Posterior vena cava (tissue), 2 donors: Measurements from ENCODE around the gene RUNX1. TPM values are rescaled to one million over a fixed set of nuclear protein-coding genes. Genes with fewer than 3 reads are reported as not detected.

Source experiments
- DNase-seq: peaks from one replicate; pipeline ENCODE4 v3.0.0-alpha.2; 2020; ENCODE audit warnings: low spot score
- intact Hi-C, 2 donors: fragments of 100-400 bp; cut with DNase I; formaldehyde crosslinking; loops; one replicate each; pipeline versions ENCODE4 v1.14.1 to v1.14.2; 2022 to 2023
- total RNA-seq, 2 donors: library from RNA; stranded (reverse); fragmentation: NEBNext Ultra II Directional; extraction: Animal tissue kit (Norgen Biotek cat#: 25700); gene quantifications; one replicate each; pipeline ENCODE4 v1.2.1, GENCODE V29; 2021
- donor health status: DM: yes; HTN: yes; CAD: no.
- donor health status: DM: yes; HTN: yes; CAD: no.

The RUNX1 gene
- total RNA-seq, 2 donors from 2014 or later: 39.6 to 59.3 TPM

DNA sequence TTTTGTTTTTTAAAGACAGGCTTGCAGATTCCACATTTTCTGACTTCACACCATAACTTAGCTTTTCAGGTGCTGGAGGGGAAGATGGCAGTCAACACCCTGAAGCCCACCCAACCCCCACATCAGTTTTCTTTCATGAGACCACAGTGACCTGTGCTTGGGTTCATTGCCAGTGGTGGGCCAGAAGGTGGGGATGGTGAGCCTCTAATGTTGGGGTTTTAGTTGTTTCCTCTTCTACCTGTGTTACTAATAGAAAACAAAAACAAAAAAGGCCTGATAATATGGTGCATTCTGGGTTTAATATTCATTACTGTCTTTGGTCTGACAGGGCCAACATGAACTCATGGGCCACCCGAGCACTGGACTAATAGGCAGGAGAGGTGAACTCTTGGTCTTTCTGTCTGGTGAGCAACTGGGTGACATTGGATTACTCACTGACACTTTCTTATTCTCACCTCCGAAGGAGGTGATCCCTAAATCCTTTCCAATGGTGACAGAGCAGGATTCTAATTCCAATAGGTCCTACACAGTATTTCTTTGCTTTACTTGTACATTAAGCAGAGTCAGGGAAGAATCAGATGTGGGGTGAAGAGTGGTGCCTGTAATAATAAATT lies 247.5 kb downstream of the RUNX1 start:
- intact Hi-C loops: no loop called here
- DNase-seq: no peak

DNA sequence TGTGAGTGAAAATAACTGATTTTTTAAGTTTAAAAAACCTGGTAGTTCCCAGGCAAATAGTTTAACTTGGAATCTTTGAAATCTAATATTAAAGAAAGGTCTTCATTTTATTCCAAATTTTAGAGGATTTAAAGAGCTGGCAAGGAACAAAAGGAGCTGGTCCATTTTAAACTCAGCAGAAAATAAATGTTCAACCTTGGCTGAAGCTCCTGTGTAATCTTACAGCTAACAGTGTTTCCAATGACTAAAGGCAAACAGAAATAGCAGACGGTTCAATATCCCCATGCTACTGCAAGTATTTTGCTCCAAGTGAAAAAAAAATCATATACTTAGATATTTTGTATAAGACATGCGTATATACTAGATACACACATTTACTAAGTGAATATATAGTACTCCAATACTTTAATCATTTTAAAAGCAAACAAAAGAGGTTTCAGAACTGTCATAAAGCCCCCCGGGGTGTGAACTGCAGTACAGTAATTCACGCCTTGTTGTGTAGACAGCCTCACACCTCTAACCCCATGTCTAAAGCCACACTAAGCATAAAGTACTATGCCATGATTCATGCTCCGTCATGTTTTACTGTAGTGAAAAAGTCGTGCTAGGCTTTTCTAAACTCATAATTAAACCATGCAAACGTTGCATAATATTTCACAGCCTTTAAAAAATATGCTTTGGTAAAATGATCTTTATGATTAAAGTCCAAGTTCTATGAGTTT lies 248.1 kb downstream of the RUNX1 start:
- intact Hi-C loops: no loop called here
- no peak for DNase-seq

DNA sequence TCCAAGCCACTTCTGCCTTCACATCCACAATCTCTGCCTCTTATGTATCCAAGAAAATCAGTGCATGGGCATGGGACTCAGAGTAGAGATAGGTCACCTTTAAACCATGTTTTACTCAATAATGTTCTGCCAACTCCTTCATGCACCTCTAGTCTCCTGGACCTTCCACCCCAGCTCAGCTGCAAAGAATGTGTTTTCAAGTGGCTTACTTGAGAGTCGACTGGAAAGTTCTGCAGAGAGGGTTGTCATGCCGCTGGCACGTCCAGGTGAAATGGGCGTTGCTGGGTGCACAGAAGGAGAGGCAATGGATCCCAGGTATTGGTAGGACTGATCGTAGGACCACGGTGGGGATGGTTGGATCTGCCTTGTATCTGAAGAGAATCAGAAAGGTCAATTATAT lies 250.0 kb downstream of the RUNX1 start:
- intact Hi-C loops: no loop called here

DNA sequence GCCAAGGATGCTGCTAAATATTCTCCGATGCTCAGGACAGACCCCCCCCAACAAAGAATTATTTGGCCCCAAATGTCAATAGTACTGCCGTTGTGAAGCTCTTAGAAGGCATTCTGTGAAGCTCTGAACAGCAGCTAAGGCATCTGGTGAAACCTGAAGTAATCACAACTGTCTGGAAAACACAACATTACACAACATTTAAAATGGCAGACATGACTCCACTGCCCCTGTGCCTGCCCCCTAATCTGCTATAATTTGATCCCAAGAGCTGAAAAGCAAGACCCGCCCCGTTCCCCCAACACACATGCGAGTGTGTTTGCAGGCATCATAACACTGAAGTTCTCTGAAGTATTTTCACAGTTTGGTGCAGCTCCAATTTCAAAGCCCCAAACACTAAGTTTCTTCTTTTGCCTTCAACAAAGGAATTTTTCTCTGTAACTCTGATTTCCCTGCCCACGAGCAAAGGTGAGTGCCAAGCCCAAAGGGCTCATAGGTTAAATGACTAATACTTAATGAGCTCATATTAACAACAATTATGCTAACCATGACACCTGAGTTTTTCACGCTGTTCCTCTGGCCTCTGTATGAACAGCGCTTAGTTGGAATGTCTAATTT lies 251.1 kb downstream of the RUNX1 start:
- DNase-seq: no peak
- intact Hi-C loops: no loop called here

More for the DNA sequence above, 250.0 kb downstream of the RUNX1 start:
- no peak for DNase-seq

DNA sequence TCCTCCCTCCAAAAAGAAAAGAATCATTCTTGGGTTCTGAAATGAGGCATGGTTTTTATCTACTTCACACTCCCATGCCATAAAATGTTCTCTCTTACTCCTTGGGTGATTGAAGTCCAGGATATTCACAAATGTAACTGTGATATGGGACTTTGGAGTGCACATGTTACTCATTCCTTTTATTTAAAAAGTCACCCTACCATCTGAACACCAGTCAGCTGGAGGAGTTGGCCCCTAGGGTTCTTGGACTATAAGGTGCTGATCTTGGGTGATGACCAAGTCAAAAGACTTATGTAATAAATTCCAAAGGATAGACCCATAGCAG lies 251.9 kb downstream of the RUNX1 start:
- DNase-seq: no peak
- intact Hi-C loops: no loop called here

DNA sequence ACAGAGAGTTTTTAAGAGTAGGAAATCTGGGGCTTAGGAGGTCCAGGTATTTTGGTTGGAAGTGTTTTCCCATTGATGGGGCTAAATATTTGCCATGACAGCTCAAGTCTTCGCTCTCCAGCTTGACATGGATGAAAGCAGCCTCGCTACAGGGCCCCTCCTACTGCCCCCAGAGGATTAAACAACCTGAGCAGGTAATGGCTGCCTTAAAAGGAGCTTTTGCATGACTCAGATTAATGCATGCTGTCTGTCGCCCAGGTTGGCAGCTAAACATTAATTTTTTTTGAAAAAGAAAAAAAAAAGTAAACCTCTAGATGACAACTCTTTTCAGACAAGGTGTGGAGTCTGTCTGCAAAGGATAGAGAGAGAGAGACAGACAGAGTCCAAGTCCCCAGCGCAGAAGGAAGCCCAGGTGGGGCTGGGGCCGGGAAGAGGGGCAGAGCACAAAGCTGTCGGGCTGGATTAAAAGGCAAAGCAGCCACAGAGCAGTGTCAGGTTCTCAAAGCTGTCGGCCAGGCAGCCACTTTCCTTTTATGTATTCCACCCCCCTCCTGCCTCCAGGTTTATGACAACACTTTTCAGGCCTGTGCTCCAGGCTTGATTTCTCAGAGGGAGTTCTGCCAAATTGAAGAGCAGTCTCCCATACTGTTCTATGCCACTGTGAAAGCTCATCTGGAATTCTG lies 252.4 kb downstream of the RUNX1 start:
- intact Hi-C loops: no loop called here
- no peak for DNase-seq

DNA sequence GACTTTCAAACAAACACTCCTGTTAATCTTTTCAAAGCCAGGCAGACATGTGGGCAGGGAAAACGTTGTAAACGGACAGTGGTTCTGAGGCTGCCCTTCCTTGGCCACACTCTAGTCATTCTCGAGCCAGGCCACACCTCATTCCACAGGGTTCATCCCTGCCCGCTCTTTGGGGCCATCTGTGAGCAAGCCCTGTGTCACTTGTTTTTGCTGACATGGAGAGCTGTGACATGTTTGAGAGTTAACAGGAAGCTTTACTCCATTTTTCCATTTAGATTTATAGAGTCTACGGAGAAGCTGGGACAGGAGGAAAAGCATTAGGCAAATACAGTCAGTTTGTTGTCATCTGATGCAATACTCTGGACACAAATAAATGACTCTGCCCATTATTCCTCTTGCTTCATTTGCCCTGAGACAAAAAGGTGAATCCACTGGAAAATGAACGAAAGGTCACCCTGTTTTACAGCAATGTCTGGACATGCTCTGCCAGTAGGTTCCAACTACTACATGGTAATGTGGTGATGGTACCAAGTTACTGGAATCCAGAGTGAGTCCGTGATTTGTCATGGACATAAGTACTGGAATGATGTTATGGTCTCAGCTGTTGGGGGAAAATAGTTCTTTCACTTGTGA lies 253.4 kb downstream of the RUNX1 start:
- no peak for DNase-seq
- intact Hi-C loops: no loop called here

DNA sequence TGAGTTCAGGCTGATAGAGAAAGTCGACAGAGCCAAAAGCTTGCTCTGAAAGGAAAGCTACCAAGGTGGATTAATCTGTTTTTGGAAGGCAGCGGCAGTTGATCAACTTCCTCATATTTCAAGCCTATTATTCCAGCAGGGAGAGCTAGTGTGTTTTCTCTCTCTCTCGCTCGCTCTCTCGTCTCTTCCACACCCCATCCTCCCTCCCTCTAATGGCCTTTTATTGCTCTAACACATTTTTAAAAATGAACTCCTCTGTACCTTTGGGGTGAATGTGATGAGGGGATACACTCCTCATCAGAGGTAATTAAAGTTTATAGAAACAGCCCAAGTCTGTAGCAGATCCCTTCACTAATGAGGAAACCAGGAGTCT lies 253.9 kb downstream of the RUNX1 start:
- intact Hi-C loops: no loop called here

DNA sequence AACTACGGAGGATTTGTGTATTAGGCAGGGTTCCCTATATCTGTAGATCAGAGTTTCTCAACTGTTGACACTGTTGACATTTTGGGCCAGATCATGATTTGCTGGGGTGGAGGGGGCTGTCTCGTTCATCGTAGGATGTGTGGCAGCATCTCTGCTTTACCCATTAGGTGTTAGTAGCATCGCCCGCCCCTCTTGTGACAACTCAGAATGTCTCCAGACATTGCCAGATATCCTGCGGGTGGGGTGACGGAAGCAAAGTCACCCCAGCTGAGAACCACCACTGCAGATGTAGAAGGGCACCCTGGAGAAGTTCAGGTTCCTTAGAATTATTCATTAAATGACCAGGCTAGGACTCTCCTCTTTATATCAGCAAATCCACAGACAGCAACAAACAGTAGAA lies 254.4 kb downstream of the RUNX1 start:
- intact Hi-C loops: no loop called here
- no peak for DNase-seq

More for the DNA sequence above, 253.9 kb downstream of the RUNX1 start:
- no peak for DNase-seq

DNA sequence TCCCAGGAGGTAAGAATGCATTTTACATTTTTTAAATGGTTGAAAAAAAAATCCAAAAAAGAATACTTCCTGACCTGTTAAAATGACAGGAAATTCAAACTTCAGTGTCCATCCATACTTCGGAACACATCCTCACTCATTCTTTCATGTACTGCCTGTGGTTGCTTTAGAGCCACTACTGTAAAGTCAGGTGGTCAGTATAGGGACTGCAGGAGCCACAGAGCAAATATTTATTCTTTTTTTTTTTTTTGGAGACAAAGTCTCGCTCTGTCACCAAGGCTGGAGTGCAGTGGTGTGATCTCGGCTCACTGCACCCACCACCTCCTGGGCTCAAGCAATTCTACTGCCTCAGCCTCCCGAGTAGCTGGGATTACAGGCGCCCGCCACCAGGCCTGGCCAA lies 255.6 kb downstream of the RUNX1 start:
- no peak for DNase-seq
- intact Hi-C loops: no loop called here

DNA sequence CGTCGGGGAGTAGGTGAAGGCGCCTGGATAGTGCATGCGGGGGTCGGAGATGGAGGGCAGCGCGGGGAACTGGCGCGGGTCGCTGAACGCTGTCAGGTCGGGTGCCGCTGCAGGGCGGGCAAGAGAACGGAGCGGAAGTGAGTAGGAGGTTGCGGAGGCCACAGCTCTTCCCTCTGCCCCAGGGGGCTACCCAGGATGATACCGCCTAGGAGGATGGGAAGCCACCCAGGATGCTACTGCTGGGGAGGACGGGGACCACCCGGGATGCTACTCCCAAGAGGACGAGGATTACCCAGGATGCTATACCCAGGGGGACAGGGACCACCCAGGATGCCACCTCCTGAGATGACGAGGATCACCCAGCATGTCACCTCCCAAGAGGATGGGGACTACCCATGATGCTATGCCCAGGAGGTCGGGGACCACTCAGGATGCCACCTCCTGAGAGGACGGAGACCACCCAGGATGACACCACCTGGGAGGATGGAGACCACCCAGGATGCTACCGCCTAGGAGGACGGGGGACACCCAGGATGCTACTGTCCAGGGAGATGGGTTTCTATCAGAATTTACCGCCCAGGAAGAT lies 256.5 kb downstream of the RUNX1 start:
- DNase-seq: no peak
- intact Hi-C loops: no loop called here

DNA sequence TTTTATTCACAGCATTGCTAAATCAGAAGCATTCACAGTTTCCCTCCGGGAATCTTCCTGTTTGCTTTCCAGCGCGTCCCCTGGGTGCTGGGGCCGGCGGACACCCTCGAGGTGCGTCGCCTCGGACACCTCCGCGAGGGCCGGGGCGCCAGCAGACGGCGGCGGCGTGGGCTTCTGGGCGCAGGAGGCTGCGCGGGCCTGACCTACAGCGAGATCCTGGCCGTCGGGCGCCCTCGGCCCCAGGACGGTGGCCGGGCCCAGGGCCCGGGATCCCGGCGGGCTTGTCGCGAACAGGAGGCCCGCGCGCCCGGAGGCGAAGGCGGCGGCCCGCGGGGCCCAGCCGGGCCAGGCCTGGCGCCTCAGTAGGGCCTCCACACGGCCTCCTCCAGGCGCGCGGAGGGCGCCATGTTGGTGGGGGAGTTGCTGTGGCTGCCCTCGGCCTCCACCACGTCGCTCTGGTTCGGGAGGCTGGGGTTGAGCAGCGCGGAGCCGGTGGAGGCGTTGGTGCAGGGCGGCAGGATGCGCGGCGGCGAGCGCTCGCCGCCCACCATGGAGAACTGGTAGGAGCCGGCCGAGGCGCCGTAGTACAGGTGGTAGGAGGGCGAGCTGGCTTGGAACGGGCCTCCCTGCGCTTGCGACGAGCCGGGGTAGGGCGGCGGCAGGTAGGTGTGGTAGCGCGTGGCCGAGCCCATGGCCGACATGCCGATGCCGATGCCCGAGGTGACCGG lies 257.2 kb downstream of the RUNX1 start:
- no peak for DNase-seq
- intact Hi-C loops: no loop called here

DNA sequence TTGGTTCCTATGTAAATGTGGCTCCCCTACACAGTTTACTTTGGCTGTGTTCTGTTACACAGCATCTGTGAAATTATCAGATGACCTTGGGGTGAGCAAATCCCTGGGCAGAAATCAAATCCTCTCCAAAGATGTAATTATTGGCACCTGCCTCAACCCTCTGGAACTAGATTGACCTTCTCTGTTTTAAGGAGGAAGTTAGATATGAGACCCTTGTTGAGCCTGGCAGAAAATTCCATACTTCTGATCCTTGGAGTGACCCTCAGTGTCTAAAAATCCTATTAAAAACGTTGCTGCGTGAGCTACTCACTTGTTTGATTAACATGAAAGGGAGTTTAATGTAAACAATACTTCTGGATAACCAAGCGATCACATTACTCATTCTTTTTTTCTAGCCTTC lies 258.3 kb downstream of the RUNX1 start:
- intact Hi-C loops: no loop called here
- DNase-seq: no peak

DNA sequence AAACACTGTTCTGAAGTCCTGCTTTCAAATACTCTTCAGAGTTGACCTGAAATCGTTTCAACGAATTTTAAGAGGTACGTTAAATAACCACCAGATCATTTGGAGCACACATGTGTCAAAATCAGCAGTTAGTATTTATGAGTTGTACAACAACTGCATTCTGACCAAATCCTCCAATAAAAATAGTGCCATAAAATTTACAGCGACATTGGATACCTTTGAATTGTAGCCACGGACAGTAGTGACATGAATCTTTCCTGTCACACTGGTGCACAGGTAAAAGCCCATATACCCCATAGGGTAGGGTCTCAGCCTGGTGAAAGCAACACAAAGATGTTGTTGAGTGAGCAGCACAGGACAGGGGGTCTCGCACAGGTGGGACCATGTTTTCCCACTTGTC lies 258.8 kb downstream of the RUNX1 start:
- intact Hi-C loops: no loop called here
- DNase-seq: no peak

DNA sequence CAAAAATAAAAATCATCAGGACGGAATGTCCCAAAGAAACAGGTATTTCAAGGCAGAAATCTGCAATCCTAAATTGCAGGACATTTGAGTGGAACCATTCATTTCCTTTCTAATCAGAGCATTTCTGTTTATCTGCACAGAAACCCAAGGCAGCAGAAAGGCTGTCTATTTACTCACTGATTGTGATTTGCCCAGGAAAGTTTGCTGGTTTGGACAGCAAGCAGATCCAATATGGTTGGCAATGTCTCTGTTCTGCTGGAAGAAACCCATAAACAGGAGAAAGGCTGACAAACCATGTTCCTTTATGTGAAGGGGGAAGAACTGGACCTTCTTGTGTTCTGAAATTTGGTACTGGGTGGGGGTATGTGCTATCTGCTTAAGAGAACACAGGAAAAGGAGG lies 260.2 kb downstream of the RUNX1 start:
- intact Hi-C loops: no loop called here
- DNase-seq: no peak

DNA sequence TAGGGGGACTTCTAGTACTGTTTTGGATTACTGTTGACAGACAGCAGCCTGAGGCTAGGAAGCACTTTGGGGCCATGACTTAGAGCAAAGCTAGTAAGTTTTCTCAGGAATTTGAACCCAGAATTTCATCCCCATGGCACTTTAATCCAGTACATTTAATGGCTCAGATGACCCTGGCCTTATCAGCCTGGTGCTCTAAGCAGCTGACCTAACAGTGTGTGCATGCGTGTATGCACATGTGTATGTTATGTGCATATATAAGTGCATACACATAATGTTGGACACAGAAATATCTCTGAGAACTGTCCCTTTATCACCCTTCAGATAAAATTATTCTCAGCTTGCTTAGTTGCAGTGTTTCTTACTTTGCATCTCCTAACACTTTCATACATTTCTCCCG lies 265.3 kb downstream of the RUNX1 start:
- intact Hi-C loops: no loop called here
- DNase-seq: no peak

DNA sequence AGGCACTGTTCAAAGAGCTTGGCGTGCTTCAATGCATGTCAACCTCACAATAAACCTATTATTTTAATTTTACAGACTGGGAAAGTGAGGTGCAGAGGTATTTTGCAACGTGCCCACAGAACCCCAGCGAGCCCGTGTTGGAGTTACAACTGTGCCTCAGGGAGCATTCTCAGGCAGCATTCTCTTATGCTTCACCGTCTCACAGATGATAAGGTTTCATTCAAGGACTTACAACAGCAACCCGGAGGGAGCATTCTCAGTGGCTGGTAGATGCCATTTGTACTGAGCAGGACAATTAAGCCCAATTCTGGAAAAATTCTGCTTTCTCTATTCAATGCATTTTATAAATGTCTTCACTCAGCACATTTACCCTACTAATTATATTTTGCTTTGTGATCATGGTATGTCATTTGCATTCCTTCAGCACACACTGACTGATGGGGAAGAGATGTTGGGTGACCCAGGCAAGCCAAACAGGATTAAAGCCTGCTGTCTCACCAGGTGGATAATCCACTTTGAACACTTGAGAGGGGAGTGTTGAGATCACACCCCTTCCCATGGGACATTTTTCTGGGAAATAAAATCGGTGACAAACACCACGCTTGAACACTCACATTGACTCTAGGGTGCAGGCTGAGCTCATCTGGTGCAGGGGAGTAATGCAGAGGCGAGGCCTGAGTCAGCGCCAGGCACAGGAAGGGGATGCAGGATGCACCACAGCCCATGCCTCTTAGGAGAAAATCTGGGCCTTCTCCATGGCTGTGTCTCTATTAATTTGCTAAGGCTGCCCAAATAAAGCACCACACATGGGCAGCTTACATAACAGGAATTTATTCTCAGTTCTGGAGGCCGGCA lies 266.4 kb downstream of the RUNX1 start:
- intact Hi-C loops: no loop called here

DNA sequence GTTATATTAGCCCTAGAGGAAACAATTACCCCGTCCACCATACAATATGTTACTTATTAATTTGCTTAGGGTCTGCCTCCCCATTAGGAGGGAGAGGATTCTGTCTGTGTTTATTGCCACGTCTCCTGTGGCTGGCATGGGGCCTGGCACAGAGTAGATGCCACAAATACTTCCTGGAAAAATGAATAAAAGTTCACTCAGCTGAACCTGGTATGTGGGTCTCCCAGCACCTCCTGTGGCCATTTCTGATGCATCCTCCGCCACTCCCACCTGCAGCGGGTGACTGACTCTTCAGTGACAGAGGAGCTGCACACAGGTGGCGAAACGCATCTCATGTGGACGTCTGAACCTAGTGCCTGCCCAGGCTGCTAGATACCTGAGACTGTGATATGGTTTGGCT lies 267.6 kb downstream of the RUNX1 start:
- DNase-seq: no peak
- intact Hi-C loops: no loop called here

More for the DNA sequence above, 266.4 kb downstream of the RUNX1 start:
- no peak for DNase-seq
